Muscle layer of duodenum (tissue), 2 donors: Measurements from ENCODE around the gene MT1B.
A peak's percentile ranks its signal among the peaks of the same experiment; 100 is the strongest.
"Not testable (repeated sequence)": the region's sequence is repeated elsewhere in the genome, so short reads cannot be mapped to it uniquely, and the experiment has no call there.

ENCODE experiments used
- H3K27ac ChIP-seq: one replicate; pipeline ENCODE4 v1.7.0; 2013; ENCODE audit warnings: mild to moderate bottlenecking, low read length
- H3K27me3 ChIP-seq: one replicate; pipeline ENCODE4 v1.7.0; 2013; ENCODE audit warnings: low read depth, mild to moderate bottlenecking, control low read depth, low read length
- H3K36me3 ChIP-seq, 2 donors: one replicate each; pipeline ENCODE4 v1.7.0; 2013; ENCODE audit warnings: low read length in 2 of 2, control low read depth in 1 of 2, mild to moderate bottlenecking in 1 of 2; ENCODE audit not compliant: insufficient read depth in 2 of 2, control insufficient read depth in 1 of 2
- H3K4me1 ChIP-seq, 2 donors: one replicate each; pipeline ENCODE4 v1.7.0; 2013; ENCODE audit warnings: low read length in 2 of 2, mild to moderate bottlenecking in 2 of 2, control low read depth in 1 of 2, moderate library complexity in 1 of 2; ENCODE audit not compliant: insufficient read depth in 2 of 2, control insufficient read depth in 1 of 2
- H3K4me3 ChIP-seq, 2 donors: one replicate each; pipeline ENCODE4 v1.7.0; 2013; ENCODE audit warnings: low read length in 2 of 2, low read depth in 1 of 2, mild to moderate bottlenecking in 1 of 2
- H3K9me3 ChIP-seq, 2 donors: one replicate each; pipeline ENCODE4 v1.7.0; 2013; ENCODE audit warnings: low read length in 2 of 2, control low read depth in 1 of 2, mild to moderate bottlenecking in 1 of 2; ENCODE audit not compliant: control insufficient read depth in 1 of 2
- donor health status: healthy.

Gene MT1B

GRCh38 chr16:56672171-56672570, 20.5 kb downstream of the MT1B start:
- Histone ChIP-seq H3K4me1 (peaks cover 0 to 14% of the 10 kb centered on the region in 2 donors), H3K27me3 (peaks cover 29% of the 10 kb centered on the region)
- H3K27ac ChIP-seq, H3K9me3 ChIP-seq, H3K4me3 ChIP-seq, H3K36me3 ChIP-seq: not testable (repeated sequence)

- H3K9me3 ChIP-seq = no peaks in the 10 kb centered on the region
- H3K27me3 ChIP-seq = peaks cover 21% of the 10 kb centered on the region
- no peaks in the 10 kb centered on the region for H3K36me3 ChIP-seq
- H3K4me1 ChIP-seq = peaks cover 0 to 12% of the 10 kb centered on the region in 2 donors
- no peak overlapping the region for H3K27ac ChIP-seq
- no peak overlapping the region for H3K4me3 ChIP-seq
Measured at GRCh38 chr16:56672761-56673536, 21.3 kb downstream of the MT1B start.

- Histone ChIP-seq H3K27ac (no peak overlapping the region), H3K9me3 (no peaks in the 10 kb centered on the region), H3K4me3 (no peak overlapping the region), H3K36me3 (no peaks in the 10 kb centered on the region), H3K4me1 (peaks cover 0 to 9% of the 10 kb centered on the region in 2 donors), H3K27me3 (peaks cover 13% of the 10 kb centered on the region)
Measured at GRCh38 chr16:56673921-56674320, 22.2 kb downstream of the MT1B start.

GRCh38 chr16:56674570-56674969, 22.9 kb downstream of the MT1B start:
- not testable (repeated sequence) for H3K4me1 ChIP-seq, H3K36me3 ChIP-seq, H3K4me3 ChIP-seq, H3K27ac ChIP-seq, H3K27me3 ChIP-seq, H3K9me3 ChIP-seq

- Histone ChIP-seq H3K27me3 (no peaks in the 10 kb centered on the region), H3K9me3 (no peaks in the 10 kb centered on the region), H3K4me3 (peak overlapping the region in 1 of 2 donors; percentile 30), H3K36me3 (no peaks in the 10 kb centered on the region), H3K4me1 (peaks cover 0 to 3% of the 10 kb centered on the region in 2 donors), H3K27ac (no peak overlapping the region)
Measured at GRCh38 chr16:56675685-56676210, 24.1 kb downstream of the MT1B start.

- H3K36me3 ChIP-seq = no peaks in the 10 kb centered on the region
- H3K9me3 ChIP-seq = no peaks in the 10 kb centered on the region
- peaks cover 0 to 3% of the 10 kb centered on the region in 2 donors for H3K4me1 ChIP-seq
- no peaks in the 10 kb centered on the region for H3K27me3 ChIP-seq
- no peak overlapping the region for H3K4me3 ChIP-seq
- H3K27ac ChIP-seq = no peak overlapping the region
Measured at GRCh38 chr16:56677474-56677873, 25.8 kb downstream of the MT1B start.

- Histone ChIP-seq H3K27me3 (no peaks in the 10 kb centered on the region), H3K27ac (no peak overlapping the region), H3K4me1 (peaks cover 3 to 11% of the 10 kb centered on the region in 2 donors), H3K9me3 (no peaks in the 10 kb centered on the region), H3K4me3 (no peak overlapping the region), H3K36me3 (no peaks in the 10 kb centered on the region)
Measured at GRCh38 chr16:56679078-56679730, 27.5 kb downstream of the MT1B start.

- Histone ChIP-seq H3K9me3 (no peaks in the 10 kb centered on the region), H3K36me3 (no peaks in the 10 kb centered on the region), H3K27me3 (no peaks in the 10 kb centered on the region), H3K4me1 (peaks cover 3 to 11% of the 10 kb centered on the region in 2 donors), H3K4me3 (no peak overlapping the region), H3K27ac (no peak overlapping the region)
Measured at GRCh38 chr16:56679818-56680217, 28.1 kb downstream of the MT1B start.

GRCh38 chr16:56681939-56682702, 30.4 kb downstream of the MT1B start, which contains the start of gene MT1X:
MT1X (plus strand) TSS chr16:56682470; CDS start chr16:56682541, 71 bp downstream.
- Histone ChIP-seq H3K36me3 (no peaks in the 10 kb centered on the region), H3K4me3 (peak within 1 kb of the TSS; percentile 65 to 97), H3K27me3 (no peaks in the 10 kb centered on the region), H3K4me1 (peaks cover 0 to 11% of the 10 kb centered on the region in 2 donors), H3K9me3 (no peaks in the 10 kb centered on the region), H3K27ac (peak within 1 kb of the TSS; percentile 95)

GRCh38 chr16:56682703-56683397, 31.2 kb downstream of the MT1B start:
- Histone ChIP-seq H3K27ac (peak overlapping the region; percentile 95), H3K36me3 (no peaks in the 10 kb centered on the region), H3K9me3 (no peaks in the 10 kb centered on the region), H3K27me3 (no peaks in the 10 kb centered on the region), H3K4me1 (peaks cover 0 to 11% of the 10 kb centered on the region in 2 donors), H3K4me3 (peak overlapping the region; percentile 65 to 97)
